Myocyte (in vitro differentiated cells): ENCODE measurements around the gene DLK1. TPM values are rescaled to one million over a fixed set of nuclear protein-coding genes. Genes with fewer than 3 reads are reported as not detected.
A peak's percentile ranks its signal among the peaks of the same experiment; 100 is the strongest.

Experiments
- DNase-seq: peaks from one replicate; pipeline ENCODE4 v3.0.0-alpha.2; 2012; ENCODE audit warnings: low read depth
- total RNA-seq: library from RNA; depleted of rRNA; stranded (reverse); fragments of >200 nt; gene quantifications from 2 replicates; pipeline ENCODE4 v1.2.3, GENCODE V29; 2014

The DLK1 gene
- total RNA-seq, 1 donor from 2014 or later, result not detected

- no peak for DNase-seq
Measured at GRCh38 chr14:100732766-100733100, 6.0 kb downstream of the DLK1 start.

- no peak for DNase-seq
Measured at GRCh38 chr14:100733152-100733850, 6.6 kb downstream of the DLK1 start.

- no peak for DNase-seq
Measured at GRCh38 chr14:100734031-100734990, 7.6 kb downstream of the DLK1 start.

GRCh38 chr14:100735271-100735670, 8.6 kb downstream of the DLK1 start:
- DNase-seq, result no peak

- no peak for DNase-seq
Measured at GRCh38 chr14:100736269-100737180, 9.8 kb downstream of the DLK1 start.

- DNase-seq, result no peak
Measured at GRCh38 chr14:100737526-100737925, 10.8 kb downstream of the DLK1 start.

- no peak for DNase-seq
Measured at GRCh38 chr14:100738269-100738691, 11.6 kb downstream of the DLK1 start.

GRCh38 chr14:100738704-100739131, 12.0 kb downstream of the DLK1 start:
- DNase-seq, result no peak

GRCh38 chr14:100739306-100739705, 12.6 kb downstream of the DLK1 start:
- no peak for DNase-seq

- DNase-seq, result no peak
Measured at GRCh38 chr14:100740196-100740825, 13.6 kb downstream of the DLK1 start.

- DNase-seq, result no peak
Measured at GRCh38 chr14:100740929-100741328, 14.2 kb downstream of the DLK1 start.

GRCh38 chr14:100741966-100742365, 15.3 kb downstream of the DLK1 start:
- no peak for DNase-seq

GRCh38 chr14:100746326-100746725, 19.6 kb downstream of the DLK1 start:
- no peak for DNase-seq

- peak; percentile 6 for DNase-seq
Measured at GRCh38 chr14:100747021-100747586, 20.4 kb downstream of the DLK1 start.

GRCh38 chr14:100747736-100748135, 21.0 kb downstream of the DLK1 start:
- no peak for DNase-seq

- no peak for DNase-seq
Measured at GRCh38 chr14:100748403-100748802, 21.7 kb downstream of the DLK1 start.

GRCh38 chr14:100748944-100749343, 22.3 kb downstream of the DLK1 start:
- no peak for DNase-seq

- no peak for DNase-seq
Measured at GRCh38 chr14:100749967-100750597, 23.4 kb downstream of the DLK1 start.

GRCh38 chr14:100750762-100751699, 24.3 kb downstream of the DLK1 start:
- DNase-seq, result no peak
